ENCODE measurements around the gene PDLIM3.

The PDLIM3 gene

GRCh38 chr4:185523862-185524261 lies 11.4 kb downstream of the PDLIM3 start:
- TF ChIP-seq USF1 (IDR thresholded peaks at IDR 0.05) (no peak), FOXM1 (IDR thresholded peaks at IDR 0.05; ENCODE audit: borderline replicate concordance, low read depth) (no peak), TEAD4 (IDR thresholded peaks at IDR 0.05) (no peak), NFIC (IDR thresholded peaks at IDR 0.05) (no peak), RAD21 (IDR thresholded peaks at IDR 0.05; ENCODE audit: low read depth) (no peak), TCF12 (IDR thresholded peaks at IDR 0.05; ENCODE audit: low read depth) (no peak), REST (IDR thresholded peaks at IDR 0.05; ENCODE audit: low read depth) (no peak)

- TF ChIP-seq CREB1 (IDR thresholded peaks at IDR 0.05; ENCODE audit: low read depth) (no peak), USF1 (IDR thresholded peaks at IDR 0.05) (no peak), MAX (IDR thresholded peaks at IDR 0.05) (no peak), RAD21 (IDR thresholded peaks at IDR 0.05; ENCODE audit: low read depth) (no peak), CEBPB (IDR thresholded peaks at IDR 0.05) (no peak), YY1 (IDR thresholded peaks at IDR 0.05; ENCODE audit: low read depth) (no peak), ZBTB7A (IDR thresholded peaks at IDR 0.05; ENCODE audit: low read depth) (no peak), EGR1 (IDR thresholded peaks at IDR 0.05) (no peak), TAF1 (IDR thresholded peaks at IDR 0.05; ENCODE audit: low read depth) (no peak), REST (IDR thresholded peaks at IDR 0.05; ENCODE audit: low read depth) (no peak), TCF12 (IDR thresholded peaks at IDR 0.05; ENCODE audit: low read depth) (no peak), TEAD4 (IDR thresholded peaks at IDR 0.05) (no peak), EP300 (IDR thresholded peaks at IDR 0.05; ENCODE audit: borderline replicate concordance) (no peak), FOXM1 (IDR thresholded peaks at IDR 0.05; ENCODE audit: borderline replicate concordance, low read depth) (no peak), NFIC (IDR thresholded peaks at IDR 0.05) (no peak)
Observed at GRCh38 chr4:185522451-185522850, 12.9 kb downstream of the PDLIM3 start.

GRCh38 chr4:185520119-185520518 lies 15.2 kb downstream of the PDLIM3 start:
- TF ChIP-seq EP300 (IDR thresholded peaks at IDR 0.05; ENCODE audit: borderline replicate concordance) = no peak
- TF ChIP-seq USF1 (IDR thresholded peaks at IDR 0.05) = no peak
- no peak for TF ChIP-seq REST (IDR thresholded peaks at IDR 0.05; ENCODE audit: low read depth)
- TF ChIP-seq TAF1 (IDR thresholded peaks at IDR 0.05; ENCODE audit: low read depth) = no peak
- TF ChIP-seq RAD21 (IDR thresholded peaks at IDR 0.05; ENCODE audit: low read depth) = no peak
- no peak for TF ChIP-seq CREB1 (IDR thresholded peaks at IDR 0.05; ENCODE audit: low read depth)
- TF ChIP-seq TCF12 (IDR thresholded peaks at IDR 0.05; ENCODE audit: low read depth) = no peak
- TF ChIP-seq NFIC (IDR thresholded peaks at IDR 0.05) = no peak
- TF ChIP-seq MAX (IDR thresholded peaks at IDR 0.05) = no peak
- TF ChIP-seq YY1 (IDR thresholded peaks at IDR 0.05; ENCODE audit: low read depth) = no peak
- TF ChIP-seq TEAD4 (IDR thresholded peaks at IDR 0.05) = no peak
- no peak for TF ChIP-seq CEBPB (IDR thresholded peaks at IDR 0.05)

- no peak for TF ChIP-seq TEAD4 (IDR thresholded peaks at IDR 0.05)
- TF ChIP-seq FOXM1 (IDR thresholded peaks at IDR 0.05; ENCODE audit: borderline replicate concordance, low read depth) = no peak
- TF ChIP-seq NFIC (IDR thresholded peaks at IDR 0.05) = no peak
- no peak for TF ChIP-seq REST (IDR thresholded peaks at IDR 0.05; ENCODE audit: low read depth)
- no peak for TF ChIP-seq ZBTB7A (IDR thresholded peaks at IDR 0.05; ENCODE audit: low read depth)
Observed at GRCh38 chr4:185518494-185518893, 16.8 kb downstream of the PDLIM3 start.
